HG03060 (cell line): ENCODE measurements around the gene FUT6.
"Not testable (repeated sequence)": the region's sequence is repeated elsewhere in the genome, so short reads cannot be mapped to it uniquely, and the experiment has no call there.

Source experiments
- ATAC-seq: cut with Tn5 transposase; IDR thresholded peaks from one replicate; pipeline ENCODE4 v1.9.1; 2021; ENCODE audit warnings: low read depth, moderate number of reproducible peaks; ENCODE audit not compliant: unreplicated experiment

Gene FUT6

GRCh38 chr19:5788422-5788821, 51.1 kb downstream of the FUT6 start:
- no peak for ATAC-seq

- ATAC-seq: no peak
Measured at GRCh38 chr19:5787409-5788182, 51.9 kb downstream of the FUT6 start.

GRCh38 chr19:5786593-5787408, 52.7 kb downstream of the FUT6 start:
- no peak for ATAC-seq

- ATAC-seq: no peak
Measured at GRCh38 chr19:5785423-5785822, 54.1 kb downstream of the FUT6 start.

- no peak for ATAC-seq
Measured at GRCh38 chr19:5784581-5785147, 54.8 kb downstream of the FUT6 start, which contains the start of gene PRR22. PRR22 (minus strand) TSS chr19:5784746; CDS start chr19:5784660, 86 bp downstream.

- no peak for ATAC-seq
Measured at GRCh38 chr19:5782945-5783919, 56.3 kb downstream of the FUT6 start.

GRCh38 chr19:5782322-5782721, 57.2 kb downstream of the FUT6 start:
- no peak for ATAC-seq

GRCh38 chr19:5780916-5781315, 58.6 kb downstream of the FUT6 start:
- ATAC-seq: not testable (repeated sequence)
